H1 (cell line): Measurements from ENCODE around the gene SOCS4. TPM values are rescaled to one million over a fixed set of nuclear protein-coding genes. Genes with fewer than 3 reads are reported as not detected.

Experiments
- CTCF ChIA-PET: fragments of 300-600 bp; sonication (Branson Sonifier 250); formaldehyde crosslinking; loops from one replicate; lab custom pipeline; 2021; ENCODE audit not compliant: partially characterized antibody; lab: Charles Lee
- POLR2A ChIA-PET: fragments of 300-600 bp; sonication (Branson Sonifier 250); formaldehyde crosslinking; loops from one replicate; lab custom pipeline; 2021; ENCODE audit warnings: inconsistent platforms; ENCODE audit not compliant: partially characterized antibody; lab: Charles Lee
- DNase-seq, 2 experiments: peaks; one replicate each; pipeline versions ENCODE4 v3.0.0 to v3.0.0-alpha.2; 2010 to 2022; ENCODE audit warnings: low spot score in 2 of 2, low read depth in 1 of 2, mixed read lengths in 1 of 2
- FAIRE-seq: peaks from 2 replicates; lab custom pipeline; 2011; peaks lifted over from hg19 to GRCh38; lab: Jason Lieb, UNC
- H2AFZ ChIP-seq: 2 replicates; pipeline ENCODE4 v1.8.1; 2012; ENCODE audit warnings: low read length, inconsistent platforms
- H2AK5ac ChIP-seq: 2 replicates; pipeline ENCODE4 v1.6.1; 2013; ENCODE audit warnings: low read depth, low read length
- H2BK120ac ChIP-seq: replicated peaks from 2 replicates; pipeline ENCODE3; 2013; ENCODE audit warnings: low read depth, low read length, inconsistent platforms
- H2BK12ac ChIP-seq: 2 replicates; pipeline ENCODE4 v1.6.1; 2013; ENCODE audit warnings: low read depth, low read length
- H2BK15ac ChIP-seq: 2 replicates; pipeline ENCODE4 v1.6.1; 2013; ENCODE audit warnings: low read length
- H2BK20ac ChIP-seq: 2 replicates; pipeline ENCODE4 v1.6.1; 2013; ENCODE audit warnings: low read length
- H2BK5ac ChIP-seq: 2 replicates; pipeline ENCODE4 v1.6.1; 2013; ENCODE audit warnings: low read depth, low read length
- H3K14ac ChIP-seq: 2 replicates; pipeline ENCODE4 v1.6.1; 2013; ENCODE audit warnings: inconsistent platforms; ENCODE audit not compliant: insufficient read length
- H3K18ac ChIP-seq: 2 replicates; pipeline ENCODE4 v1.6.1; 2013; ENCODE audit warnings: low read length; ENCODE audit errors: extremely low read depth
- H3K23ac ChIP-seq: 2 replicates; pipeline ENCODE4 v1.6.1; 2013; ENCODE audit warnings: inconsistent platforms; ENCODE audit not compliant: insufficient read length
- H3K23me2 ChIP-seq: 2 replicates; pipeline ENCODE4 v1.6.1; 2013; ENCODE audit warnings: low read depth, low read length
- H3K27ac ChIP-seq: 2 replicates; pipeline ENCODE4 v1.6.1; 2011; ENCODE audit warnings: low read depth, low read length, inconsistent platforms
- H3K27me3 ChIP-seq, 4 experiments: replicated peaks in 1 of 4; 1 replicate in 1 of 4; 2 replicates in 3 of 4; pipeline versions ENCODE4 v1.6.1 to v1.8.1; 2011 to 2013; ENCODE audit warnings: low read length in 3 of 4, mild to moderate bottlenecking in 3 of 4, inconsistent platforms in 2 of 4, mixed read lengths in 2 of 4, moderate library complexity in 1 of 4; ENCODE audit not compliant: control insufficient read depth in 3 of 4, insufficient read depth in 3 of 4; ENCODE audit errors: extremely low read depth in 1 of 4
- H3K36me3 ChIP-seq, 4 experiments: 2 replicates each; pipeline versions ENCODE4 v1.6.1 to v1.8.1; 2011 to 2013; ENCODE audit warnings: mild to moderate bottlenecking in 4 of 4, low read length in 3 of 4, moderate library complexity in 2 of 4, control low read depth in 1 of 4, inconsistent platforms in 1 of 4; ENCODE audit not compliant: insufficient read depth in 4 of 4, control insufficient read depth in 2 of 4
- H3K4ac ChIP-seq: replicated peaks from 2 replicates; pipeline ENCODE3; 2013; ENCODE audit warnings: low read length, low read depth, mixed read lengths, inconsistent platforms; ENCODE audit not compliant: insufficient read length
- H3K4me1 ChIP-seq, 4 experiments: replicated peaks in 1 of 4; 1 replicate in 1 of 4; 2 replicates in 3 of 4; pipeline versions ENCODE4 v1.6.1 to v1.8.1; 2011 to 2013; ENCODE audit warnings: low read length in 3 of 4, inconsistent platforms in 2 of 4, mixed read lengths in 1 of 4; ENCODE audit not compliant: insufficient read depth in 4 of 4, control insufficient read depth in 3 of 4
- H3K4me2 ChIP-seq, 2 experiments: 2 replicates each; pipeline versions ENCODE4 v1.6.1 to v1.8.1; 2011 to 2013; ENCODE audit warnings: low read depth in 2 of 2, low read length in 2 of 2, control low read depth in 1 of 2, inconsistent platforms in 1 of 2, mild to moderate bottlenecking in 1 of 2; ENCODE audit not compliant: insufficient read depth in 1 of 2
- H3K4me3 ChIP-seq, 4 experiments: fragments of 200-600, 300-600 bp in 1 of 4; sonication (generic), shearing (Covaris generic), sonication (Bioruptor Twin) in 1 of 4; 2 replicates each; pipeline versions ENCODE4 v1.5.1 to v1.8.1; 2011 to 2016; ENCODE audit warnings: low read length in 4 of 4, low read depth in 3 of 4, control low read depth in 2 of 4, inconsistent platforms in 2 of 4, mild to moderate bottlenecking in 2 of 4, mixed read lengths in 1 of 4, moderate library complexity in 1 of 4; ENCODE audit not compliant: insufficient read depth in 2 of 4; ENCODE audit errors: extremely low read depth in 1 of 4
- H3K56ac ChIP-seq: replicated peaks from 2 replicates; pipeline ENCODE3; 2013; ENCODE audit warnings: low read depth, mild to moderate bottlenecking, mixed read lengths, low read length, inconsistent platforms; ENCODE audit not compliant: insufficient read length
- H3K79me1 ChIP-seq: 2 replicates; pipeline ENCODE4 v1.6.1; 2013; ENCODE audit warnings: low read depth, low read length, control low read depth
- H3K79me2 ChIP-seq, 2 experiments: 2 replicates each; pipeline versions ENCODE4 v1.6.1 to v1.8.1; 2012 to 2013; ENCODE audit warnings: low read length in 2 of 2, mild to moderate bottlenecking in 2 of 2, inconsistent platforms in 1 of 2; ENCODE audit not compliant: insufficient read depth in 2 of 2, control insufficient read depth in 1 of 2
- H3K9ac ChIP-seq, 4 experiments: replicated peaks in 1 of 4; 1 replicate in 1 of 4; 2 replicates in 3 of 4; pipeline versions ENCODE4 v1.6.1 to v1.8.1; 2011 to 2013; ENCODE audit warnings: low read depth in 3 of 4, low read length in 3 of 4, control low read depth in 2 of 4, mild to moderate bottlenecking in 2 of 4, moderate library complexity in 2 of 4, inconsistent platforms in 1 of 4; ENCODE audit errors: extremely low read depth in 1 of 4
- H3K9me3 ChIP-seq, 2 experiments: 2 replicates each; pipeline versions ENCODE4 v1.6.1 to v1.8.1; 2012 to 2013; ENCODE audit warnings: mild to moderate bottlenecking in 2 of 2, moderate library complexity in 2 of 2, control low read depth in 1 of 2, inconsistent platforms in 1 of 2, low read depth in 1 of 2, low read length in 1 of 2, mixed read lengths in 1 of 2; ENCODE audit not compliant: insufficient read depth in 2 of 2
- H4K20me1 ChIP-seq, 2 experiments: replicated peaks in 1 of 2; 2 replicates each; pipeline versions ENCODE3 to v1.8.1; 2011 to 2013; ENCODE audit warnings: inconsistent platforms in 2 of 2, low read length in 2 of 2, mild to moderate bottlenecking in 1 of 2; ENCODE audit not compliant: insufficient read depth in 2 of 2, control insufficient read depth in 1 of 2
- H4K5ac ChIP-seq: 2 replicates; pipeline ENCODE4 v1.6.1; 2013; ENCODE audit warnings: low read length, low read depth, mixed read lengths, inconsistent platforms; ENCODE audit not compliant: insufficient read length
- H4K8ac ChIP-seq: 2 replicates; pipeline ENCODE4 v1.8.0; 2013; ENCODE audit warnings: mild to moderate bottlenecking, moderate library complexity, low read length, inconsistent platforms; ENCODE audit not compliant: insufficient read depth; ENCODE audit errors: extremely low read depth
- H4K91ac ChIP-seq: replicated peaks from 2 replicates; pipeline ENCODE3; 2013; ENCODE audit warnings: low read length, mixed read lengths, inconsistent platforms; ENCODE audit not compliant: insufficient read length
- CREB1 ChIP-seq: IDR thresholded peaks from 2 replicates; pipeline ENCODE4 v1.6.1; 2012; ENCODE audit warnings: inconsistent platforms
- CTCF ChIP-seq, 3 experiments: IDR thresholded peaks; 1 replicate in 2 of 3; 2 replicates in 1 of 3; pipeline versions ENCODE4 v1.5.1 to v1.6.1; 2011; ENCODE audit warnings: low read length in 3 of 3, mild to moderate bottlenecking in 3 of 3, inconsistent platforms in 2 of 3, low read depth in 1 of 3, moderate library complexity in 1 of 3; ENCODE audit not compliant: insufficient read depth in 1 of 3; ENCODE audit errors: control extremely low read depth in 1 of 3
- EGR1 ChIP-seq: IDR thresholded peaks from 2 replicates; pipeline ENCODE4 v1.6.1; 2011; ENCODE audit warnings: low read depth, low read length, borderline replicate concordance
- KDM4A ChIP-seq: IDR thresholded peaks from one replicate; pipeline ENCODE4 v1.7.1; 2012; ENCODE audit warnings: low read depth, mild to moderate bottlenecking, moderate library complexity, low read length, inconsistent platforms; ENCODE audit not compliant: severe bottlenecking
- MAFK ChIP-seq: IDR thresholded peaks from 2 replicates; pipeline ENCODE4 v1.6.1; 2012; ENCODE audit warnings: low read depth, mild to moderate bottlenecking, improper control_type of control experiment, low read length
- RFX5 ChIP-seq: IDR thresholded peaks from 2 replicates; pipeline ENCODE4 v1.6.1; 2011; ENCODE audit warnings: low read depth, low read length, improper control_type of control experiment, borderline replicate concordance
- SAP30 ChIP-seq: fragments of 300-600 bp; sonication (generic); IDR thresholded peaks from 2 replicates; pipeline ENCODE4 v1.7.1; 2012; ENCODE audit warnings: low read length, moderate library complexity, mild to moderate bottlenecking, inconsistent platforms; ENCODE audit not compliant: insufficient read depth, insufficient replicate concordance
- TEAD4 ChIP-seq: IDR thresholded peaks from 2 replicates; pipeline ENCODE4 v1.6.1; 2012; ENCODE audit warnings: low read depth, low read length, inconsistent platforms, mixed read lengths
- WGBS, 2 experiments: shearing (Covaris generic) in 1 of 2; methylation state at CpG; one replicate each; pipeline versions ENCODE4 v1.1.6 to v1.1.7; 2013 to 2015; ENCODE audit warnings: low lambda C conversion rate in 2 of 2, mixed read lengths in 2 of 2, inconsistent platforms in 1 of 2, low coverage in 1 of 2, missing lambda C conversion rate in 1 of 2; ENCODE audit not compliant: insufficient replicate concordance in 2 of 2, insufficient coverage in 1 of 2, insufficient read length in 1 of 2; ENCODE audit errors: extremely low coverage in 1 of 2, missing lambda C conversion rate in 1 of 2; 5-methylcytosine and 5-hydroxymethylcytosine counted together
- polyA plus RNA-seq, 7 experiments: library from polyadenylated mRNA; depleted of rRNA in 3 of 7; stranded (reverse) in 5 of 7; unstranded in 2 of 7; fragments of >200 nt in 5 of 7; fragments of 200-250 nt in 2 of 7; gene quantifications; 1 replicate in 5 of 7; 2 replicates in 1 of 7; 4 replicates in 1 of 7; pipeline versions ENCODE4 v1.2.1 to v1.2.3, GENCODE V29; 2011 to 2013; ENCODE audit warnings: missing spikeins in 2 of 7, mixed read lengths in 2 of 7
- total RNA-seq: library from RNA; stranded (reverse); fragmentation: NEBNext Ultra II Directional; extraction: Animal tissue kit (Norgen Biotek cat#: 25700); gene quantifications from 2 replicates; pipeline ENCODE4 v1.2.1, GENCODE V29; 2021

The SOCS4 gene
- total and polyA plus RNA-seq, 2 of the 8 experiments (the other 6 are each of a cell fraction or from before 2014, with no cell fraction given), result 5.5 to 31.5 TPM

- peaks cover 0 to 1% (median 0%) of the 10 kb centered on the region in 4 experiments; a peak in 1 of 7 replicates for H3K27me3 ChIP-seq
- no peak overlapping the region for H3K4me2 ChIP-seq
- FAIRE-seq (no peak), DNase-seq (no peak)
- no peak overlapping the region for H2BK12ac ChIP-seq
- no peaks in the 10 kb centered on the region for H4K20me1 ChIP-seq
- no peak overlapping the region for H3K18ac ChIP-seq
- H3K27ac ChIP-seq, result no peak overlapping the region
- H3K9ac ChIP-seq, result no peak overlapping the region
- no peak overlapping the region for H2AFZ ChIP-seq
- no peak overlapping the region for H2BK5ac ChIP-seq
- no peak overlapping the region for H3K4ac ChIP-seq
- H4K91ac ChIP-seq, result no peak overlapping the region
- no peak overlapping the region for H2BK120ac ChIP-seq
- H3K79me1 ChIP-seq, result no peaks in the 10 kb centered on the region
- no peaks in the 10 kb centered on the region for H3K79me2 ChIP-seq
- H3K4me3 ChIP-seq, result no peak overlapping the region
- H2AK5ac ChIP-seq, result no peak overlapping the region
- no peak overlapping the region for H3K14ac ChIP-seq
- 80% methylated on average over 10 of the region's 10 CpGs; no CpG with 5 or more reads in 1 of the 2 experiments for WGBS, 2 experiments
- H3K56ac ChIP-seq, result no peak overlapping the region
- 0 out of 2 replicates have a peak overlapping the region, but pooled peaks have one; percentile 7 for H4K8ac ChIP-seq
- POLR2A ChIA-PET, result interaction anchor here (0.6 to 3.2 kb wide), 11 partner anchors 11 to 170 kb away, joined by 3 to 18 read pairs (median 4); partner anchors contain the start of genes LGALS3 and MAPK1IP1L
- no peak overlapping the region for H4K5ac ChIP-seq
- no peak overlapping the region for H2BK20ac ChIP-seq
- H3K9me3 ChIP-seq, result no peaks in the 10 kb centered on the region
- no peak overlapping the region for H3K23ac ChIP-seq
- no peaks in the 10 kb centered on the region; the same call in 1 of the 2 replicates for H3K23me2 ChIP-seq
- H3K4me1 ChIP-seq, result peaks cover 0 to 4% (median 1%) of the 10 kb centered on the region in 4 experiments; a peak in 4 of 7 replicates
- 0 out of 8 replicates have a peak, but pooled peaks cover 0 to 2% (median 0%) of the 10 kb centered on the region in 4 experiments for H3K36me3 ChIP-seq
- CTCF ChIA-PET, result interaction anchor here (0.7 to 2.1 kb wide), 7 partner anchors 9 to 85 kb away, joined by 3 to 6 read pairs (median 3); partner anchors contain the start of gene MAPK1IP1L
- H2BK15ac ChIP-seq, result no peak overlapping the region
- TF ChIP-seq CTCF (IDR thresholded peaks at IDR 0.05; ENCODE audit: control extremely low read depth in 1 of 3, insufficient read depth in 1 of 3, low read depth in 1 of 3, low read length in 3 of 3) (no peak), CREB1 (no peak), RFX5 (no peak), SAP30 (no peak), TEAD4 (no peak), KDM4A (no peak), EGR1 (no peak), MAFK (no peak)
Observed at GRCh38 chr14:55071870-55072640, 45.0 kb downstream of the SOCS4 start.
